B cell (primary cell): ENCODE results near the gene STAU1. TPM values are rescaled to one million over a fixed set of nuclear protein-coding genes. Genes with fewer than 3 reads are reported as not detected.

Experiments used
- ATAC-seq: fragments of 200-7000 bp; cut with Tn5 transposase; one replicate; pipeline ENCODE4 v1.10.0; 2021; ENCODE audit warnings: low read depth, mild to moderate bottlenecking, moderate number of reproducible peaks, moderate library complexity
- CTCF ChIA-PET: fragments of 350-600 bp; sonication (Branson Sonifier 250); formaldehyde crosslinking; loops from one replicate; lab custom pipeline; 2021; ENCODE audit warnings: antibody characterized with exemption, inconsistent platforms; lab: Charles Lee
- POLR2A ChIA-PET: fragments of 350-600 bp; sonication (Branson Sonifier 250); formaldehyde crosslinking; loops from one replicate; lab custom pipeline; 2021; ENCODE audit warnings: antibody characterized with exemption; lab: Charles Lee
- DNase-seq: peaks from one replicate; pipeline ENCODE4 v3.0.0; 2013
- H2AFZ ChIP-seq: 2 replicates; pipeline ENCODE4 v1.6.1; 2012; ENCODE audit warnings: mild to moderate bottlenecking, low read depth, low read length; ENCODE audit not compliant: insufficient read depth, poor library complexity, severe bottlenecking
- H3K27ac ChIP-seq, 2 donors: 1 replicate in 1 of 2; 2 replicates in 1 of 2; pipeline ENCODE4 v1.5.1; 2012 to 2013; ENCODE audit warnings: low read length in 2 of 2, mild to moderate bottlenecking in 2 of 2, moderate library complexity in 1 of 2
- H3K27me3 ChIP-seq, 4 experiments: fragments of 200-600 bp in 1 of 4; sonication (generic) in 1 of 4; replicated peaks in 1 of 4; 1 replicate in 2 of 4; 2 replicates in 2 of 4; pipeline versions ENCODE4 v1.6.1 to v1.7.0; 2013 to 2016; ENCODE audit warnings: low read length in 3 of 4, mild to moderate bottlenecking in 2 of 4, mixed read lengths in 1 of 4, moderate library complexity in 1 of 4; ENCODE audit not compliant: insufficient read depth in 4 of 4, control insufficient read depth in 3 of 4; ENCODE audit errors: control extremely low read depth in 1 of 4
- H3K36me3 ChIP-seq, 2 experiments: replicated peaks in 1 of 2; 1 replicate in 1 of 2; 2 replicates in 1 of 2; pipeline versions ENCODE4 v1.6.1 to v1.7.1; 2013; ENCODE audit warnings: low read length in 1 of 2; ENCODE audit not compliant: insufficient read depth in 2 of 2, control insufficient read depth in 1 of 2; ENCODE audit errors: control extremely low read depth in 1 of 2, extremely low read depth in 1 of 2
- H3K4me1 ChIP-seq, 2 donors: fragments of 200-600 bp in 1 of 2; sonication (generic) in 1 of 2; 1 replicate in 1 of 2; 2 replicates in 1 of 2; pipeline versions ENCODE4 v1.5.1 to v1.6.1; 2013 to 2017; ENCODE audit warnings: low read length in 2 of 2; ENCODE audit not compliant: control insufficient read depth in 2 of 2, insufficient read depth in 2 of 2
- H3K4me2 ChIP-seq: replicated peaks from 2 replicates; pipeline ENCODE3; 2012; ENCODE audit warnings: mild to moderate bottlenecking, low read depth, low read length; ENCODE audit not compliant: poor library complexity, severe bottlenecking
- H3K4me3 ChIP-seq, 5 experiments: fragments of 200-600 bp in 1 of 5; sonication (generic) in 1 of 5; 1 replicate in 3 of 5; 2 replicates in 2 of 5; pipeline versions ENCODE4 v1.5.1 to v1.7.0; 2011 to 2016; ENCODE audit warnings: low read length in 4 of 5, mild to moderate bottlenecking in 4 of 5, low read depth in 2 of 5, control low read depth in 1 of 5, moderate library complexity in 1 of 5; ENCODE audit not compliant: insufficient read depth in 1 of 5; ENCODE audit errors: control extremely low read depth in 1 of 5, extremely low read depth in 1 of 5
- H3K79me2 ChIP-seq: fragments of 200-600 bp; sonication (generic); one replicate; pipeline ENCODE4 v1.6.0; 2016; ENCODE audit warnings: low read length; ENCODE audit not compliant: control insufficient read depth, insufficient read depth
- H3K9ac ChIP-seq: fragments of 200-600 bp; sonication (generic); 2 replicates; pipeline ENCODE4 v1.6.1; 2017; ENCODE audit warnings: mild to moderate bottlenecking, low read length, moderate library complexity
- H3K9me3 ChIP-seq, 3 donors: one replicate each; pipeline versions ENCODE4 v1.6.1 to v1.7.1; 2013; ENCODE audit warnings: low read length in 2 of 3; ENCODE audit not compliant: control insufficient read depth in 2 of 3, insufficient read depth in 1 of 3; ENCODE audit errors: control extremely low read depth in 1 of 3
- H4K20me1 ChIP-seq: 2 replicates; pipeline ENCODE4 v1.6.0; 2012; ENCODE audit warnings: mild to moderate bottlenecking, low read length; ENCODE audit not compliant: insufficient read depth, control insufficient read depth, poor library complexity, severe bottlenecking
- H3K27ac Mint-ChIP-seq: one replicate; pipeline ENCODE4 v1.8.0; 2021; ENCODE audit warnings: mixed read lengths
- H3K27me3 Mint-ChIP-seq: one replicate; pipeline ENCODE4 v1.8.0; 2021; ENCODE audit warnings: mixed read lengths
- H3K4me1 Mint-ChIP-seq: one replicate; pipeline ENCODE4 v1.8.0; 2021; ENCODE audit warnings: mixed read lengths
- H3K4me3 Mint-ChIP-seq: one replicate; pipeline ENCODE4 v1.8.0; 2021; ENCODE audit warnings: mixed read lengths
- H3K9me3 Mint-ChIP-seq: one replicate; pipeline ENCODE4 v1.8.0; 2022; ENCODE audit warnings: mixed read lengths; ENCODE audit not compliant: insufficient read depth
- CTCF ChIP-seq: fragments of 200-600 bp; IDR thresholded peaks from one replicate; pipeline ENCODE4 v1.8.0; 2022; ENCODE audit warnings: antibody characterized with exemption, mild to moderate bottlenecking
- EZH2 ChIP-seq: IDR thresholded peaks from 2 replicates; pipeline ENCODE4 v1.6.1; 2012; ENCODE audit warnings: borderline replicate concordance, low read depth, mild to moderate bottlenecking, moderate library complexity, low read length; ENCODE audit not compliant: insufficient read depth, poor library complexity, severe bottlenecking
- WGBS: methylation state at CpG from one replicate; pipeline ENCODE4 v1.1.5; 2013; ENCODE audit warnings: missing lambda C conversion rate; ENCODE audit not compliant: insufficient coverage; 5-methylcytosine and 5-hydroxymethylcytosine counted together
- intact Hi-C: fragments of 100-400 bp; cut with micrococcal nuclease; formaldehyde crosslinking; loops from one replicate; pipeline ENCODE4 v1.10.0; 2022
- polyA plus RNA-seq: library from polyadenylated mRNA; depleted of rRNA; stranded (reverse); fragments of >200 nt; gene quantifications from 2 replicates; pipeline ENCODE4 v1.2.3, GENCODE V29; 2012
- total RNA-seq, 2 donors: library from RNA; stranded (reverse); fragments of 120-200 nt in 1 of 2; gene quantifications; 1 replicate in 1 of 2; 2 replicates in 1 of 2; pipeline versions ENCODE4 v1.2.3 to v1.2.4, GENCODE V29; 2013 to 2022

Gene STAU1
- total and polyA plus RNA-seq, 2 donors (not counting 1 experiment from before 2014, with no cell fraction given): 15.4 to 42.9 TPM

DNA sequence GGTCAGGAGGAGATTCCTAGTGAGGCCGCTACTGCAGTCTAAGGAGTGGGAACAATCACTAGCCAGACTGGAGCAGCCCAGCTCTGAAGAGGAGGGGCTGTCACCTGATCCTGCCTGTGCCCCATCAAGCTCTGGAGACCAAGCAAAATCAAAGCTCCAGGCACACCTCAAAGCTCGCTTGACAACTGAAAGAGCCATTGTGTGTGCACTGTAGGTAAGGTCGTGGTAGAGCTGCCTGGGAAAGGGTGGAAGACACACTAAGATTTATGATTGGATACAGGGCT, 83.8 kb downstream of the STAU1 start:
- Mint-ChIP-seq H3K27ac (no peak overlapping the region), H3K9me3 (no peaks in the 10 kb centered on the region), H3K4me3 (no peak overlapping the region), H3K27me3 (no peaks in the 10 kb centered on the region), H3K4me1 (peaks cover 18% of the 10 kb centered on the region)
- H3K27ac ChIP-seq: no peak overlapping the region
- TF ChIP-seq EZH2 (no peak), CTCF (no peak)
- intact Hi-C loops: no loop called here
- ChIA-PET POLR2A (no interaction called here), CTCF (no interaction called here)
- H3K9me3 ChIP-seq: no peaks in the 10 kb centered on the region
- no peaks in the 10 kb centered on the region for H3K79me2 ChIP-seq
- H3K36me3 ChIP-seq: peaks cover 0 to 26% of the 10 kb centered on the region in 2 experiments
- peaks cover 11 to 22% of the 10 kb centered on the region in 2 donors for H3K4me1 ChIP-seq
- H3K4me3 ChIP-seq: no peak overlapping the region
- 100% methylated on average over 2 of the region's 3 CpGs for WGBS
- H4K20me1 ChIP-seq: no peaks in the 10 kb centered on the region
- H3K9ac ChIP-seq: no peak overlapping the region
- no peak for ATAC-seq
- no peaks in the 10 kb centered on the region for H3K27me3 ChIP-seq
- no peak for DNase-seq
- H3K4me2 ChIP-seq: no peak overlapping the region
- no peak overlapping the region for H2AFZ ChIP-seq

DNA sequence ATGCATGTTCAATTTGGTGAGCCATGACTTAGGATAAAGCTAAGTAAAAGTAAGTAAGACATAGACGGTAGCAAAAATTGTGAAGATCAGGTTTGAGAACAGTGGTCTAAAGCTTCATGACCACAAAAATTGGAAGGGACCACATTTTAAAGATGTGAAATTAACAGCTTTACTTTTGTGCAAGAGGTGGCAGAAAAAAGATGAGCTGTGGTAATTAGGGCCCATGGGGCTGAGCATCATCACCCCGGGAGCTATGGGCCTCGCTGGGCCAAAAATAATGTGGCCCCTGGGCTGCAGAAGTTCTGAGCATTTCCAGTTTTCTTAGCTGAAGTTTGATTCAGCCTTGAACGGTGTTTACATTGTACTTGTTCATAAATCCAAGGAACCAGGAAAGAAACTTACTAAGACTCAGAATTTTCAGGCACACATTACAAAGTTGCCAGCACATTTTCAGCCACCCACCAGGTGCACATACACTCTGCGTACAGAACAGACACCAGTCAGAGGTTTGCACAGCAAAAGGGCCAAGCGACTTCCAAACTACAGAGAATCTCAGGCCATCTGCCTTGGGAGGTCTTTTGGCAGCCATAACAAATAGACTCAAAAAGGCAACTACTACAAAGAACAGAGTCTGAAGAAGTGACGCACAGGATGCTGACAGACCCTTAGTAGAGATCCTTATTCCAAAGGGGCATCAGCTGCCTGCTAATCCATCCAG, 84.3 kb downstream of the STAU1 start:
- Mint-ChIP-seq H3K27me3 (no peaks in the 10 kb centered on the region), H3K9me3 (no peaks in the 10 kb centered on the region), H3K4me3 (no peak overlapping the region), H3K4me1 (peaks cover 21% of the 10 kb centered on the region), H3K27ac (no peak overlapping the region)
- H3K9me3 ChIP-seq: no peaks in the 10 kb centered on the region
- TF ChIP-seq CTCF: no peak
- no peak for TF ChIP-seq EZH2
- intact Hi-C loops: no loop called here
- DNase-seq: no peak
- no peak overlapping the region for H3K4me3 ChIP-seq
- H3K36me3 ChIP-seq: peaks cover 0 to 26% of the 10 kb centered on the region in 2 experiments
- ChIA-PET POLR2A (no interaction called here), CTCF (no interaction called here)
- H3K4me2 ChIP-seq: no peak overlapping the region
- 96% methylated on average over 7 of the region's 7 CpGs for WGBS
- no peak overlapping the region for H2AFZ ChIP-seq
- H3K4me1 ChIP-seq: peaks cover 15 to 27% of the 10 kb centered on the region in 2 donors
- H3K9ac ChIP-seq: no peak overlapping the region
- peaks cover 2% of the 10 kb centered on the region for H3K79me2 ChIP-seq
- no peak for ATAC-seq
- no peaks in the 10 kb centered on the region for H3K27me3 ChIP-seq
- no peaks in the 10 kb centered on the region for H4K20me1 ChIP-seq
- H3K27ac ChIP-seq: no peak overlapping the region
